ENCODE data around the gene PRR12.

Gene PRR12

GRCh38 chr19:49590971-49591730 is at the start of gene PRR12:
PRR12 (plus strand) TSS chr19:49591182; CDS start chr19:49591655, 473 bp downstream.
- Histone ChIP-seq H3K9me3 (ENCODE audit: low read length) (no peaks in the 10 kb centered on the region), H3K27me3 (ENCODE audit: insufficient read depth, low read length) (no peaks in the 10 kb centered on the region), H3K9ac (ENCODE audit: low read length) (peak within 1 kb of the TSS; percentile 85), H3K4me1 (ENCODE audit: insufficient read depth, low read length, severe bottlenecking) (peaks cover 6% of the 10 kb centered on the region), H3K36me3 (ENCODE audit: insufficient read depth, low read length) (peaks cover 21% of the 10 kb centered on the region), H3K4me3 (ENCODE audit: low read depth, low read length, poor library complexity, severe bottlenecking) (peak within 1 kb of the TSS; percentile 96), H3F3A (ENCODE audit: insufficient read depth, low read length) (no peaks in the 10 kb centered on the region), H3K79me2 (ENCODE audit: insufficient read depth, low read length) (peaks cover 5% of the 10 kb centered on the region; the same call in 1 of the 2 replicates), H4K20me1 (ENCODE audit: insufficient read depth, low read length) (no peaks in the 10 kb centered on the region), H3K27ac (ENCODE audit: low read depth, low read length, poor library complexity, severe bottlenecking) (peak within 1 kb of the TSS; percentile 88), H3K9me2 (ENCODE audit: low read depth, low read length) (no peaks in the 10 kb centered on the region), H2AFZ (ENCODE audit: low read length) (no peak within 1 kb of the TSS), H3K4me2 (ENCODE audit: low read length) (peak within 1 kb of the TSS; percentile 71)
- TF ChIP-seq EZH2 (IDR thresholded peaks at IDR 0.05; ENCODE audit: borderline replicate concordance, low read length) (no peak), CTCF (IDR thresholded peaks at IDR 0.05; ENCODE audit: low read length) (no peak)

GRCh38 chr19:49541914-49542313 is 49.1 kb upstream of the PRR12 start:
- Histone ChIP-seq H3K4me3 (ENCODE audit: low read depth, low read length, poor library complexity, severe bottlenecking) (no peak overlapping the region), H3K79me2 (ENCODE audit: insufficient read depth, low read length) (no peaks in the 10 kb centered on the region), H4K20me1 (ENCODE audit: insufficient read depth, low read length) (no peaks in the 10 kb centered on the region), H3K9me2 (ENCODE audit: low read depth, low read length) (no peaks in the 10 kb centered on the region), H3K4me1 (ENCODE audit: insufficient read depth, low read length, severe bottlenecking) (peaks cover 9% of the 10 kb centered on the region), H3K36me3 (ENCODE audit: insufficient read depth, low read length) (no peaks in the 10 kb centered on the region), H3K9me3 (ENCODE audit: low read length) (no peaks in the 10 kb centered on the region), H3K9ac (ENCODE audit: low read length) (no peak overlapping the region), H3K4me2 (ENCODE audit: low read length) (no peak overlapping the region), H3K27me3 (ENCODE audit: insufficient read depth, low read length) (no peaks in the 10 kb centered on the region), H3K27ac (ENCODE audit: low read depth, low read length, poor library complexity, severe bottlenecking) (no peak overlapping the region), H3F3A (ENCODE audit: insufficient read depth, low read length) (no peaks in the 10 kb centered on the region), H2AFZ (ENCODE audit: low read length) (no peak overlapping the region)
- no peak for TF ChIP-seq EZH2 (IDR thresholded peaks at IDR 0.05; ENCODE audit: borderline replicate concordance, low read length)
- no peak for TF ChIP-seq CTCF (IDR thresholded peaks at IDR 0.05; ENCODE audit: low read length)

- no peak for TF ChIP-seq CTCF (IDR thresholded peaks at IDR 0.05; ENCODE audit: low read length)
- no peak for TF ChIP-seq EZH2 (IDR thresholded peaks at IDR 0.05; ENCODE audit: borderline replicate concordance, low read length)
- no peaks in the 10 kb centered on the region for H3F3A ChIP-seq (ENCODE audit: insufficient read depth, low read length)
- no peaks in the 10 kb centered on the region for H3K9me2 ChIP-seq (ENCODE audit: low read depth, low read length)
- H3K4me3 ChIP-seq (ENCODE audit: low read depth, low read length, poor library complexity, severe bottlenecking) = no peak overlapping the region
- H3K79me2 ChIP-seq (ENCODE audit: insufficient read depth, low read length) = no peaks in the 10 kb centered on the region
- H3K9ac ChIP-seq (ENCODE audit: low read length) = no peak overlapping the region
- no peak overlapping the region for H3K4me2 ChIP-seq (ENCODE audit: low read length)
- H3K27ac ChIP-seq (ENCODE audit: low read depth, low read length, poor library complexity, severe bottlenecking) = no peak overlapping the region
- H3K27me3 ChIP-seq (ENCODE audit: insufficient read depth, low read length) = no peaks in the 10 kb centered on the region
- no peaks in the 10 kb centered on the region for H3K9me3 ChIP-seq (ENCODE audit: low read length)
- H2AFZ ChIP-seq (ENCODE audit: low read length) = no peak overlapping the region
- H3K36me3 ChIP-seq (ENCODE audit: insufficient read depth, low read length) = no peaks in the 10 kb centered on the region
- no peaks in the 10 kb centered on the region for H4K20me1 ChIP-seq (ENCODE audit: insufficient read depth, low read length)
- H3K4me1 ChIP-seq (ENCODE audit: insufficient read depth, low read length, severe bottlenecking) = peaks cover 6% of the 10 kb centered on the region
Observed at GRCh38 chr19:49542446-49542845, 48.5 kb upstream of the PRR12 start.
